ENCODE measurements around the gene LSMEM2.
A peak's percentile ranks its signal among the peaks of the same experiment; 100 is the strongest.
"Not testable (repeated sequence)": the region's sequence is repeated elsewhere in the genome, so short reads cannot be mapped to it uniquely, and the experiment has no call there.

LSMEM2 gene

DNA sequence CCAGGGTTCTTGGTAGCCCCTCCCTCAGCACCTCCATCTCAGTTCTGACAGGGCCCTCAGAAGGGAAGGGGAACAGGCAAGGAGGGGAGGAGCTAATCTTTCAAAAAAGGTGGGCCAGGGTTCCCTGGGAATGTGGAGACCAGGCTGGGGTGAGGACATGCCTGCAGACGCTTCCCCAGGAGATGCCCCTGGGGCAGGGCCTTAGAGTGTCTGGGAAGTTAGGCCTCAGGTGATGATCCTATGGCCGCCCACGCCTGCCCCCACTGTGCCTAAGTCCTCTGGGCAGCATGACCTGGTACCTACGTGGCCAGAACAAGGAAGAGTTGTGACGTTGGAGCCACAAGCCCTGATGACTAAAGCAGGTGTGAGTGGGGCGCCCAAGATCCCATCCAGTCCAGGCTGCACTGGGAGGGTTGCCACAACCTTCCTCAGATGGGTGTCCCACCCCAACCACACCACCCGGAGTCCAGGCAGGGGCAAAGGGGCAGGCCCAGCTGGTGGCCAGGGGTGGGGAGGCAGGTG, 13.9 kb upstream of the LSMEM2 start:
- FAIRE-seq, result no peak
- no peak for TF ChIP-seq POLR2A (IDR thresholded peaks at IDR 0.05; ENCODE audit: low read depth, low read length)
- no peak for DNase-seq (ENCODE audit: insufficient read length, low spot score)

DNA sequence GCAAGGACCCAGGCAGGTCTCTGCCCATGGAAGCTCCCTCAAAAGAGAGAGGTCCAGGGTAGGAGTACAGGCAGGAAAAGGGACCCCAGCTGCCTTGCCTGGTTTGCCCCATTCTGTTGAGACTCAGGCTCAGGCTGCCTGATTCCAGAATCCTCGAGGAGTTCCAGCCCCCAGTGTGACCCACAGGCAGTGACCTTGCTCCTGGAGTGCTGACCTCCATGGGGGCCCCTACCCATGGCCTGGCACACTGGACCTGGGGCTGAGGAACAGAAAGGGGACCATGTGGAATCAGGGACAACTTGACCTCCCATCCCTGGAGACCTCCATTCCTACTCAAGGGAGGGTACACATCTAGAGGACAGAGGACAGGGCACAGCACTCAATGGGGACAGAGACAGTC, 13.3 kb upstream of the LSMEM2 start:
- DNase-seq (ENCODE audit: insufficient read length, low spot score), result no peak
- no peak for TF ChIP-seq POLR2A (IDR thresholded peaks at IDR 0.05; ENCODE audit: low read depth, low read length)
- no peak for FAIRE-seq

DNA sequence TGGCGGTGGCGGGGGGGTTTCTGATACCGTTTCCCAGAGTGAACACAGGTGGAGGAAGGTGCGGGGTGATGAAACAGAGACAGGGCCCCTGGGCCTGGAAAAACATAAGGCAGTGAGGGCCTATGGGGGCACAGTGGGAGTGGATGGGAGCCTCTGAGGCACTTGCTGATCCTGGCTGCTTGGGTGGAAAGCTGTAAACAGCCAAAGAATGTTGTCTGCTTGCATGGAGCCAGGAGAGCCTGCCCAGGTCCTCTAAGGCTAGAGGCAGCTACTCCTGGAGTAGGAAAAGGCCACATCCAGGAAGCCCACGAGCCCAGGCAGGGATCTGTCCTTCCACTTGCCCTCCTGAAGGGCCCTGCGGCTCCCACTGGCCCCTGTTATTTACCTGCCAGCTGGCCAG, 12.9 kb upstream of the LSMEM2 start:
- FAIRE-seq, result no peak
- no peak for DNase-seq (ENCODE audit: insufficient read length, low spot score)
- TF ChIP-seq POLR2A (IDR thresholded peaks at IDR 0.05; ENCODE audit: low read depth, low read length), result no peak

DNA sequence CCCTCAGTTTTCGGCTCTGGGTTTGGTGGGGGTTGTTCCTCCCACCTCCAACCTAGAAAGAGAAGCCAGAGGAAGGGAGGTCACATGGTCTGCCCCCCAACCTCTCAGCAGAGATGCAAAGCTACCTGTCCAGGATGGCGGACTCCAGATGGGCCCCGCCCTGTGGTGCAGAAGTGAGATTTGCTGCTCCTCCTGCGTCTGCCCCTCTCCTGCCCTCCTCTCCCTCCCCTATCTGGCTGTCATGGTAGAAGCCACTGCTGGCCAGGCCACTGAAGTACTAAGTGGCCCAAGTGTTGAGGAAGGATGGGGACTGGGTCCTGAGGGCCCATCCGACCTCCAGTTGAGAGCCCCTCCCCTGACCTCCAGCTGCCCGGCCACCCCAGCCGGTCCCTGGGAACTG, 12.1 kb upstream of the LSMEM2 start:
- FAIRE-seq (no peak), DNase-seq (ENCODE audit: insufficient read length, low spot score) (no peak)
- no peak for TF ChIP-seq POLR2A (IDR thresholded peaks at IDR 0.05; ENCODE audit: low read depth, low read length)

DNA sequence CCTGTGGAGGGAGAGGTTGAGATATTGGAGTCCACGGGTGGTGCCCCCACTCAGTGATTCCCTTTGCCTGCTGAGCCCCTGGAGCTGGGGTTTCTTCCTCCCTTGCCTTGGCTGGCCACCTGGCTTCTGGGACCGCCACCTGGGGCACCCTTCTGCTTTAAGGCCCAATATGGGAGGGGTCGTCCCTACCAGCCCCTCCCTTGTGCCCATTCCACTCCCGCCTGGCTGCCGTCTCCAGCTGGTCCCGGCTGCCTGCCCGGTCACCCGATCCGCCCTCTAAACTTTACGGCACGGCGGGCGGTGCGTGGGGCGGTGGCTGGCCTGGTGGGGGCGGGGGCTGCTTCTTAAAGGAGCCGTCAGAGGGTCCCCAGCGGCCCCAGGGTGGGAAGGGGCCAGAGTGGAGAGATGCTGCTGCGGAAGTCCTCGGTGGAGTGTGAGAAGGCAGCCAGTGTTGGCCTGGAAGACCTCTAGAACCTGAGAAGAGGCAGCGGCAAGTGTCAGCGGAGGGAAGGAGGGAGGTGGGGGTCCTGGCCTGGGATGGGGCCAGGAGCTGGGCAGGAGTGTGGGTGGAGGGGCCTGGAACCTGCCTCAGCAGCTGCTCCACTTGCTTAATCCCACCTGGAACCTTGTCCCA, 11.5 kb upstream of the LSMEM2 start:
- DNase-seq (ENCODE audit: insufficient read length, low spot score) (no peak), FAIRE-seq (no peak)

DNA sequence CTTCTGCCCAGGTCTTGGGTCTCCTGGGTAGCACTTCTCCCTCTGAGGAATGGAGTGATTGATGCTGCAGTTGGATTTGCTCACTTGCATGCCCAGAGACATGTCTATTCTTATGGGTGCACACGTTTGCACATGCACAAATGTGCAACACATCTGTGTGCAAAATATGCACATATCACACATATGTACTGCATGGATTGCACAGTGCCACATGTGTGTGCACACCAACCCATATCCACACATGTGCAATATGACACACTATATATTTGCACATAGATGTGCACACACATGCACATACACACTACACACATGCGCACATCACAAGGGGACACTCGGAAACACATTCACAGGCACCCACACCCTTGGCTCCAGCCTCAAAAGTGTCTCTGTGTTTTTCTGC, 10.6 kb upstream of the LSMEM2 start:
- DNase-seq (ENCODE audit: insufficient read length, low spot score) (no peak), FAIRE-seq (no peak)
- no peak for TF ChIP-seq POLR2A (IDR thresholded peaks at IDR 0.05; ENCODE audit: low read depth, low read length)

More for the DNA sequence above, 11.5 kb upstream of the LSMEM2 start:
- 0 out of 2 replicates have a peak, but pooled peaks have one; percentile 10 for TF ChIP-seq POLR2A (IDR thresholded peaks at IDR 0.05; ENCODE audit: low read depth, low read length)

DNA sequence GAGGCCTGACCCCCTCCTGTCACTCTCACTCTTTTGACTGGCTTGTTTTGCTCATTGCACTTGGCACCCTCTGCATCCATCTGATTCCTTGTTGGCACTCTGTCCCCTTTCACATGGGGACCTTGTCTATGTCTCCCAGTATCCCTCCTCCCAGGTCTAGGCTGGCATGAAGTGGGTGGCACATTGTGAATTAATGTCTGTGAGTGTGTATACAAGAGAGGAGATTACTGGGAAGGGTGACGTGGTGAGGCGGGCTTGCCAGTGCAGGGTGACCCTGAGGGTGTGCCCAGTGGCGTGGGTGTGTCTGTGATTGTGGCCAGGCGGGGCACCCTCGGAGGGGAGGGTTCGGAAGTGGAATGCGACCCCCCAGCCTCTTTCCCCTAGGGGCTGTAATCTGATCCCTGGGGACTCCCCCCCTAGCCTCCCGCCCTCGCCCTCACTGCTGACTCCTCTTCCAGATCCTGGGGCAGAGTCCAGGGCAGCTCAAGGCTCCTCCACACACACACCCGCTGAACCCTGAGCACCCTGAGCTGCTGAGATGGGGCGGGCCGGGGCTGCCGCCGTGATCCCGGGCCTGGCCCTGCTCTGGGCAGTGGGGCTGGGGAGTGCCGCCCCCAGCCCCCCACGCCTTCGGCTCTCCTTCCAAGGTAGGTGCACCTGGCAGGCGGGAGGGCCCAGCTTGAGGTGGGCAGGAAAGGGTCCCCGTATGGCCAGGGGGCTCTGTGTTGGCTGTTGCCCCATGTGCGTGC, 10.0 kb upstream of the LSMEM2 start, which contains the start of gene SEMA3B:
Gene SEMA3B (plus strand): TSS at position 445 of the 749 bp plus-strand sequence. CDS start 94 bp downstream, at position 539.
- FAIRE-seq (no peak), DNase-seq (ENCODE audit: insufficient read length, low spot score) (peak; percentile 91)
- TF ChIP-seq POLR2A (IDR thresholded peaks at IDR 0.05; ENCODE audit: low read depth, low read length), result no peak

DNA sequence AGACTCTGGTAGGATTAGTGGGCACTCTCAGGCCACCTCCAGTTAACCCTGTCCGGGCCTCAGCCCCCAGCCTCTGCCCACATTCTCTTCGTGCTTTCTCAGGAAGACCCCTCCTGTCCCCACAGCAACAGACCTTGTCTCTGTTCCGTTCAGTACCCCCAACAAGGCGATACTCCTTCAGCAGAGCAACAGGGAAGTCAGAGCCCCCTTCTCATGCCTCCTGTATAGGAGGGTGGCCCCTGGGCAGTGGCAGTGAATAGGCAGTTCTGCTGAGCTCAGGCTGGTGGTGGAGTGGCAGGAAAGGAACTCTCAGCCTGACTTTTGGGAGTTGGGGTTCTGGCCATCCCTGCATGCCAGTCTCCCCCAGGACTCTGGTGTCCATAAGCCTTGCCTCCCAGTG, 9.4 kb upstream of the LSMEM2 start:
- TF ChIP-seq POLR2A (IDR thresholded peaks at IDR 0.05; ENCODE audit: low read depth, low read length), result no peak
- DNase-seq (ENCODE audit: insufficient read length, low spot score) (no peak), FAIRE-seq (no peak)

DNA sequence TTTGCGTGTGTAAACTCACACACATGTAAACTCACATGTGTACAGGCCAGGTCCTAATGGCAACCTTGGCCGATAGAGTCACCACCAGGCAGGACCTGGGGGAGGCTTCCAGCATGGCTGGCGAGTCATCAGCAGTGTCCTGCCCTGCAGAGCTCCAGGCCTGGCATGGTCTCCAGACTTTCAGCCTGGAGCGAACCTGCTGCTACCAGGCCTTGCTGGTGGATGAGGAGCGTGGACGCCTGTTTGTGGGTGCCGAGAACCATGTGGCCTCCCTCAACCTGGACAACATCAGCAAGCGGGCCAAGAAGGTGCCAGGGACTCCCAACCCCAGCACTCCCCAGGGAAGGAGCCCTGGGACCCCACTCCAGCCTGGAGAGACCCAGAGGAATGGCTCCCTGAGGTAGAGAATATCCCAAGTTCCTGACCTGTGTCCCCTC, 8.9 kb upstream of the LSMEM2 start:
- FAIRE-seq, result peak; percentile 71
- TF ChIP-seq POLR2A (IDR thresholded peaks at IDR 0.05; ENCODE audit: low read depth, low read length), result no peak
- DNase-seq (ENCODE audit: insufficient read length, low spot score), result peak; percentile 90

DNA sequence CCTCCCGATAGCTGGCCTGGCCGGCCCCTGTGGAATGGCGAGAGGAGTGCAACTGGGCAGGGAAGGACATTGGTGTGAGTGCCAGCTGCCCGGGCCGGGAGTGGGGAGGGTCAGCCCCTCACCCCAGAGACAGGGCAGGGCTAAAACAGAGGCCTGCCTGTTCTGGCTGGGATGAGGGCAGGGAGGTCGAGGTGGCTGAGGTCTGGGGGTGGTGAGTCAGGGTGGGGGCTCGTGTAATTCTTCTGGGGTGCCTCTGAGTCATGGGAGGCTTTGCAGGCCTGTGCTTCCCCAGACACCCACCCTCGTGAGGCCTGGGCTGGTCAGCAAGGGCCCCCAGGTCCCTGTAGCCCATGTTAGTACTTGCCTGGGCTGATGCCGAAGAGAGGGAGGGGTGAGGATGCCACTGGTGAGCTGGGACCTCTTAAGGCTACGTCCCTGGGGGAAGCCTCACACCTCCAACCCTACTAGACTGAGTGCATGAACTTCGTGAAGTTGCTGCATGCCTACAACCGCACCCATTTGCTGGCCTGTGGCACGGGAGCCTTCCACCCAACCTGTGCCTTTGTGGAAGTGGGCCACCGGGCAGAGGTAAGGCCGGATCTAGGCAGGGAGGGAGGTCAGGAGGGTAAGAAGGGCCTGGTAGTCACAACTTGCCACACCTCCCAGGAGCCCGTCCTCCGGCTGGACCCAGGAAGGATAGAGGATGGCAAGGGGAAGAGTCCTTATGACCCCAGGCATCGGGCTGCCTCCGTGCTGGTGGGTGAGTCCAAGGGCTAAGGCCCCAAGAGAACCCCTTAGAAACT, 8.3 kb upstream of the LSMEM2 start:
- TF ChIP-seq POLR2A (IDR thresholded peaks at IDR 0.05; ENCODE audit: low read depth, low read length), result no peak
- DNase-seq (ENCODE audit: insufficient read length, low spot score) (no peak), FAIRE-seq (no peak)

DNA sequence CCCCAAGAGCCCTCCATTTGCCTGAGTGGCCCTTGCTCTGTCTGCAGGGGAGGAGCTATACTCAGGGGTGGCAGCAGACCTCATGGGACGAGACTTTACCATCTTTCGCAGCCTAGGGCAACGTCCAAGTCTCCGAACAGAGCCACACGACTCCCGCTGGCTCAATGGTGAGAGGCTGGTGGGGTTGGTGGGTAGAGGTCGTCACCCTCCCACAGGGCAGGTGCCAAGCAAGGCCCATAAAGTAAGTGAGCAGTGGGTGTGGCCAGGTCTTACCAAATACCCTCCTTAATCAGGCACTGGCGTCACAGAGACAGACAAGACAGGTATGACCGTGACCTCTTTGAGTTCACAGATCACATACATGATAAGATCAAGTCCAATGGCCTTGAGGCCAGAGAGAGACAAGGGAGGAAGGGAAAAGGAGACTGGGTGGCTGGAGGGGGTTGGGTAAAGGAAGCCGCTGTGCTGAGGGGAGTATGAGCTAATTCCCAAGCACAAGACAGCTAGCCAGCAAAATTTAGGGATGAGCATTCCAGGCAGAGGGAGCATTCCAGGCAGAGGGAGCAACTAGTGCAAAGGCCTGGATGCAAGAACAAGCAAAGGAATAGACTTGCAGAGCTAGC, 7.5 kb upstream of the LSMEM2 start:
- no peak for FAIRE-seq
- DNase-seq (ENCODE audit: insufficient read length, low spot score), result no peak
- no peak for TF ChIP-seq POLR2A (IDR thresholded peaks at IDR 0.05; ENCODE audit: low read depth, low read length)

DNA sequence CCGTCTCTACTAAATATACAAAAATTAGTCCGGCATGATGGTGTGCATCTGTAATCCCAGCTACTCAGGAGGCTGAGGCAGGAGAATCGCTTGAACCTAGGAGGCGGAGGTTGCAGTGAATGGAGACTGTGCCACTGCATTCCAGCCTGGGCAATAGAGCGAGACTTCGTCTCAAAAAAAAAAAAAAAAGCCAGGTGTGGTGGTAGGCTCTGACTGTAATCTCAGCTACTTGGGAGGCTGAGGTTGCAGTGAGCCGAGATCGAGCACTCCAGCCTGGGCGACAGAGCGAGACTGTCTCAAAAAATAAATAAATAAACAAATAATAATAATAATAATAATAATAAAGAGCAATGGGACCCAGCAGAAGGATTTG, 6.4 kb upstream of the LSMEM2 start:
- FAIRE-seq; DNase-seq (ENCODE audit: insufficient read length, low spot score): not testable (repeated sequence)

DNA sequence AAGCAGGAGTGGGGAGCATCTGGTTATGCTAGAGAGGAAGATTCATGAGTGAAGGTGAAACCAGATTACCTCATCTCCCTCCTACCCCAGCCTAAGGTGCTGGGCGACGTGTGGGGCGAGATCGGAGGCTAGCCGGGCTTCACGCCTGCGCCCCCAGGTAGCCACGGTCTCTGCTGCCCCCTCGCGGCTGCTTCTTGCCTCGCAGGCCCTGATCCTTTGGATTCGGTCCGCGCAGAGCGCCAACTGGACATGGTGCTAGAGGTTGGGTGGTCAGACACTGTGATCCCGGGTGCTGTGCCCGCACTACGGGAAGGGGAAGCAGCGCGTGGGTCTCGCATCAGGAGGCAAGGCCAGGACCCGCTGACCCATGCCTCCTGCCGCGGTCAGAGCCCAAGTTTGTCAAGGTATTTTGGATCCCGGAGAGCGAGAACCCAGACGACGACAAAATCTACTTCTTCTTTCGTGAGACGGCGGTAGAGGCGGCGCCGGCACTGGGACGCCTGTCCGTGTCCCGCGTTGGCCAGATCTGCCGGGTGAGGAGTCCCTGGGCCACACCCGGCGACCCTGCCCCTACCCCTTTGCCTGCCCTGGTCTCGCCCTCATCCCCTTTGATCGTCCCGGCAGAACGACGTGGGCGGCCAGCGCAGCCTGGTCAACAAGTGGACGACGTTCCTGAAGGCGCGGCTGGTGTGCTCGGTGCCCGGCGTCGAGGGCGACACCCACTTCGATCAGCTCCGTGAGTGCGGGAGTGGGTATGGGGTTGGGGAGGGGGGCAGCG, 5.8 kb upstream of the LSMEM2 start:
- no peak for TF ChIP-seq POLR2A (IDR thresholded peaks at IDR 0.05; ENCODE audit: low read depth, low read length)
- peak; percentile 94 for DNase-seq (ENCODE audit: insufficient read length, low spot score)
- no peak for FAIRE-seq

All from H54 (cell line).